SK-MEL-5 (cell line): Measurements from ENCODE around the gene CEP41. TPM values are rescaled to one million over a fixed set of nuclear protein-coding genes. Genes with fewer than 3 reads are reported as not detected.

Experiments used
- DNase-seq: peaks from one replicate; pipeline ENCODE4 v3.0.0-alpha.2; 2016; ENCODE audit warnings: low read depth, low spot score
- in situ Hi-C: cut with HindIII; loops from 2 replicates; pipeline ENCODE4 v1.10.0; 2016; ENCODE audit warnings: low sequenced_read_pairs, high pct_unique_total_duplicates, low pct_unique_long_range_greater_than_20kb
- total RNA-seq: library from RNA; depleted of rRNA; stranded (reverse); fragments of >200 nt; shearing (Covaris generic); gene quantifications from 2 replicates; pipeline ENCODE4 v1.2.3, GENCODE V29; 2014

The CEP41 gene
- total RNA-seq, 1 experiment from 2014 or later, result 17.5 TPM

GRCh38 chr7:130398526-130399090, 42.2 kb downstream of the CEP41 start:
- DNase-seq, result no peak
- in situ Hi-C loops, result no loop called here

GRCh38 chr7:130397758-130398073, 43.1 kb downstream of the CEP41 start:
- in situ Hi-C loops, result no loop called here
- DNase-seq, result no peak

GRCh38 chr7:130397051-130397757, 43.6 kb downstream of the CEP41 start:
- DNase-seq, result no peak
- in situ Hi-C loops, result no loop called here

DNA sequence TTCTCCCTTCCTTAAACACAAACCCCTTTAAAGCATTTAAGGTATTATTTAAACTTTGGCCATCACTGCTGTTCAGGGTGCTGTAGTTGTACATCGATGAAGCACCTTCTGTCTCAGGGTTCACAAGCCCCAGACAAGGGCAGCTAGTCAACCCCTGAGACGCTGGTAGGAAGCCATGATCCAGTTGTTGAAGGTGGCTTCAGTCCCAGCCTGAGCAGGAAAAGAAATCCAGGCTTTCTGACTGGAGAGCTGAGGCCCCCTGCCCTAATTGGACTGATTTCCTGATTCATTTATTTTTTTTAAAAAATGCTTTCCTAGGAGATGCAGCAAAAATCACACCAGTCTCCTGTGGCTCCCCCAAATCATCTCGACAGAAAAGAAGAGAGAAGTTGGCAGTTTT, 44.7 kb downstream of the CEP41 start:
- in situ Hi-C loops, result no loop called here
- DNase-seq, result no peak

DNA sequence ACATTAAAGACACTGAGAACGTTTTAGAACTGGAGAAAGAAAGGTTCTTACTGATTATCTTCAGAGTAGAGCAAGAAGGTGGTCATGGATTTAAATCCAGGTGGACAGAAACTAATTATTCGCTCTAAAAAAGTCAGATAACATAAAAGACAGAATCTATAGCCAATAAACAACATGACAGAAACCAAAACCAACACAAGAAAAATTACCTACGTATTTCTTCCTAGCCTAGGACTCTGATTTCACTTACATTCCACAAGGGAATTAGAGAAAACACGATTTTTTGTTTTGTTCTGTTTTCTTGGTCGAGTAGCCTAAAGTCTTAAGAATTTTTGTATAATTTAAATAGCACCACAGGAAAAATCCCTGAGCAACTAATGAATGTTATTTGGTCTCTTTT, 45.4 kb downstream of the CEP41 start:
- DNase-seq, result no peak
- in situ Hi-C loops, result no loop called here

GRCh38 chr7:130394421-130395195, 46.2 kb downstream of the CEP41 start:
- no peak for DNase-seq
- in situ Hi-C loops, result no loop called here

DNA sequence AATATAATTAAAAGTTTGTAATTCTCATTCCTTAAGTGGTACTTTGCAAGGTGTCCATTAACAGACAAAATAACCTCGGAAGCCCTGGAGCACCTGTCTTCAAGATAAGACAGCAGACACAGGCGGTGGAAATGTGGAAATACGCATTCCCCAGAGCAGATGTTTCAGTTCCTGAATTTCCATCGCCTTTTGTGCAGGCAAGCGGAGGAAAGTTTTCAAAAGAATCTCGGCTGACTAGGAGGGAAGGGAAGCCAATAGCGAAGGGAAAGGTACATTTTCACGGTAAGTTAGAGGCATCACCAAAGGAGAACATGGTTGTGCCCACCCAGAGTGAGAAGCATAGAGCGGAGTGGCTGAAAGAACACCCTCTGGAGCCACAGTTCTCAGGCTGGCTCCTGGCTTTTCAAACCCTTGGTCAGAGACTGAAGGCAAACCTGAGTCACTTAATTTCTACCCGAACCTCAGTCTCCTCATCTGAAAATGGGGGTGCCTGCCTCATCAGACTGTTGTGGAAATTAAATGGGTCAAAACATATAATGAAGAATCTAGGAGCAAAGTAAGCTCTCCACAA, 46.9 kb downstream of the CEP41 start:
- no peak for DNase-seq
- in situ Hi-C loops, result no loop called here

- DNase-seq, result no peak
- in situ Hi-C loops, result no loop called here
These were observed 47.7 kb downstream of the CEP41 start for GRCh38 chr7:130393101-130393561.

DNA sequence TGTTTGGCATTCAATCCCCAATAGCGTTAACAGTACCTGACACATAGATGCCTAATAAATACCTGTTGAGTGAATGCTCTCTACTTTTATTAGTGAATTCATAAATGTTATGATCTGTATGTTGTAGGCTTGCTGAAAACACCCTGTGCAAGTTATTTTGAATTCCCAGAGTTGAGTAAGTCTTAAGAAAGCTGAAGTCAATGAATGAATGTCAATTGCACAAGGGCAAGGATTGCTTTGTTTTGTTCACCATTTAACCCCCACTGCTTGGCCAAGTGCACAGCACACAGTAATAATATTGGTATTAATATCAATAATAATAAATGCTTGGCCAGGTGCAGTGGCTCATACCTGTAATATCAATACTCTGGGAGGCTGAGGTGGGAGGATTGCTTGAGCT, 50.3 kb downstream of the CEP41 start:
- in situ Hi-C loops, result no loop called here
- DNase-seq, result no peak

GRCh38 chr7:130388671-130389070, 52.1 kb downstream of the CEP41 start:
- no peak for DNase-seq
- in situ Hi-C loops, result no loop called here

DNA sequence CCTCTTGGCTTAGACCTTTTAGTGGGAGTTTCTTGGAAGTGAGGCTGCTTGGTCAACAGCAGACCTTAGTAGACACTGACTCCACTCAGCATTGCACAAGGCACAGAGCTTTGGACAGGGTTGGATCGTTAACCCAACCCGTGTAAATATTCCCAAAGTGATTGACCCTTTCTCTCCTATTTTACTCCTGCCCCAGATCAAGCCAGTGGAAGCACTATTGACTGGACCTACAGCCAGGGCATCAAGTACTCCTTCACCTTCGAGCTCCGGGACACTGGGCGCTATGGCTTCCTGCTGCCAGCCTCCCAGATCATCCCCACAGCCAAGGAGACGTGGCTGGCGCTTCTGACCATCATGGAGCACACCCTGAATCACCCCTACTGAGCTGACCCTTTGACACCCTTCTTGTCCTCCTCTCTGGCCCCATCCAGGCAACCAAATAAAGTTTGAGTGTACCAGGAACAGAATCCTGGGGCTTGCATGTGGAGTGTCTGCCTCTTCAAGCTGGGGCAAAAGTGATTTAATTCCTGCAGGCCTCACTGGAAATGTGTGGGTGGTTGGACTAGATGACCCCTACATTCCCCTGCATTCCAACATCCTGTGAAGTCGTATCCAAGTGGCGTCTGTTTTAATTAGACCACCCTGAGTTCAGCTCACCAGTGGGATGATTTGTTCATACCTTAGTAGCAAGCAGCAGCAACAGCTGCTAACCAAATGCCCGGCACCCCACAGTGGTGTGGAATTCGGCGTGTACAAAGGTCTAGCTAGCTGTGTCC, 53.0 kb downstream of the CEP41 start:
- no peak for DNase-seq
- in situ Hi-C loops, result no loop called here

DNA sequence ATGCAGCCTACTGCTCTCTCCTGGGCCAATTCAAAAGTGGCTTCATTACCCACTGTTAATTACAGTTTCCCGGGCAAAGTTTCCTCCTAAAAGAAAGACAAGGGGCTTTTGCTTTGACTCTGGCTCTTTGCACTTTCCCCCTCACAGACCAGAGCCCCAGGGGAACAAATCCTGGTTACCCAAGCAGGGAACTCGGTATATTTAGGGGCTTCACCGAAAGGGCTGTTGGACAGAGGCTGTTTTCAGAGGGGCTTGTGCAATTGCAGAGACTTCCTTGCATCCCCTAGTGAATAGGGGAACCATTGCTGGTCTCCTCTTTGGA, 53.5 kb downstream of the CEP41 start:
- no peak for DNase-seq
- in situ Hi-C loops, result no loop called here

- DNase-seq, result no peak
- in situ Hi-C loops, result no loop called here
These were observed 53.9 kb downstream of the CEP41 start for GRCh38 chr7:130386876-130387275.

GRCh38 chr7:130385600-130386066, 55.2 kb downstream of the CEP41 start:
- DNase-seq, result no peak

GRCh38 chr7:130384841-130385599, 55.8 kb downstream of the CEP41 start:
- in situ Hi-C loops, result no loop called here
- no peak for DNase-seq

More at GRCh38 chr7:130385600-130386066, 55.2 kb downstream of the CEP41 start:
- in situ Hi-C loops, result no loop called here

GRCh38 chr7:130384371-130384801, 56.4 kb downstream of the CEP41 start:
- in situ Hi-C loops, result no loop called here
- no peak for DNase-seq
